ENCODE measurements around the gene SIGLEC9.

DNA sequence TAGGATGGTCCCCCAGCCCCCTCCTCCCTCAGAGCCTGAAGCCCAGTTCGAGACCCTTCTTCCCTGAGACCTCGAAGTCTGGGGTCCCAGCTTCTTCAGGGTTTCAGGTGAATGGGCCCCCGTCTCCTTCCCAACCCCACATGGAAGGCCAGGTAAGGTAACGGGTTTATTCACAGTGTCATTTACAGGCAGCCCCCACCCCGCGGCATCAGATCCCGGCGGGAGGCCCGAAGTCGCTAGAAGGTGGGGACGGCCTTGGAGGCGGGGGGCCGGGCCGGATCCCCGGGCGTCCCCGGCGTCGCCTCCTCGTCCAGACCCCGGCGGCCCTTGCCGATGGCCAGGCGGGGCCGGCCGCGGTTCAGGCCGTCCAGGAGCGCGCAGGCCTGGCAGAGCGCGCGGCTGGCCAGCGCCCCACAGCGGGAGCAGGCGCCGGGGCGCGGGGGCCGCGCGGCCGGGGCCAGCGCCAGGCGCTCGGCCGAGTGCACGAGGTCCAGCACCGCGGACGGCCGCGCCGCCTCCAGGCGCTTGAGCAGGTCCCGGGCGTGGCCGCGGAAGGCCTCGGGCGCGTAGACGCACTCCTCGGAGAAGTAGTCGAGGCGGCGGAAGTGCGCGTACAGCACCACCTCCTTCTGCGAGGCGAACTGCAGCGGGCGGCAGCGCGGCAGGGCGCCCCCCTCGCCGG is 26.2 kb upstream of the SIGLEC9 start:
- TF ChIP-seq SUZ12 (IDR thresholded peaks at IDR 0.05; ENCODE audit: unreplicated experiment) = no peak
- TF ChIP-seq CTCF (IDR thresholded peaks at IDR 0.05 in 2 of 3, conservative IDR thresholded peaks at IDR 0.05 in 1 of 3; ENCODE audit: control insufficient read depth in 2 of 3, extremely low read depth in 1 of 3, insufficient read depth in 1 of 3, low read depth in 3 of 3, low read length in 3 of 3) = no peak
- TF ChIP-seq, protein P1, sequence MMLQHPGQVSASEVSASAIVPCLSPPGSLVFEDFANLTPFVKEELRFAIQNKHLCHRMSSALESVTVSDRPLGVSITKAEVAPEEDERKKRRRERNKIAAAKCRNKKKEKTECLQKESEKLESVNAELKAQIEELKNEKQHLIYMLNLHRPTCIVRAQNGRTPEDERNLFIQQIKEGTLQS (IDR thresholded peaks at IDR 0.05; ENCODE audit: borderline replicate concordance, extremely low read depth, low read depth, low read length) = no peak
- TF ChIP-seq, protein P2, sequence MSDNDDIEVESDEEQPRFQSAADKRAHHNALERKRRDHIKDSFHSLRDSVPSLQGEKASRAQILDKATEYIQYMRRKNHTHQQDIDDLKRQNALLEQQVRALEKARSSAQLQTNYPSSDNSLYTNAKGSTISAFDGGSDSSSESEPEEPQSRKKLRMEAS (IDR thresholded peaks at IDR 0.05; ENCODE audit: low read depth, low read length) = no peak
- no peak for TF ChIP-seq ZBTB4 (CRISPR knock-in tag; IDR thresholded peaks at IDR 0.05)
- no peak for TF ChIP-seq ZBED1 (IDR thresholded peaks at IDR 0.05; ENCODE audit: borderline replicate concordance)
- TF ChIP-seq HDAC6 (IDR thresholded peaks at IDR 0.05; ENCODE audit: unreplicated experiment) = no peak
- no peak for TF ChIP-seq MXI1 (IDR thresholded peaks at IDR 0.05; ENCODE audit: low read depth, low read length)
